Duodenal mucosa (tissue), 2 donors: ENCODE results near the gene SSX4B.
"Not testable (repeated sequence)": the region's sequence is repeated elsewhere in the genome, so short reads cannot be mapped to it uniquely, and the experiment has no call there.

Experiments used
- H3K27ac ChIP-seq: one replicate; pipeline ENCODE4 v1.7.0; 2013; ENCODE audit warnings: low read depth, low read length
- H3K27me3 ChIP-seq, 2 donors: one replicate each; pipeline ENCODE4 v1.7.0; 2013; ENCODE audit warnings: low read length in 2 of 2, control low read depth in 1 of 2; ENCODE audit not compliant: insufficient read depth in 2 of 2, control insufficient read depth in 1 of 2
- H3K36me3 ChIP-seq, 2 donors: one replicate each; pipeline ENCODE4 v1.7.0; 2013; ENCODE audit warnings: low read length in 2 of 2, control low read depth in 1 of 2; ENCODE audit not compliant: insufficient read depth in 2 of 2, control insufficient read depth in 1 of 2
- H3K4me1 ChIP-seq, 2 donors: one replicate each; pipeline ENCODE4 v1.7.0; 2013; ENCODE audit warnings: low read length in 2 of 2, control low read depth in 1 of 2; ENCODE audit not compliant: insufficient read depth in 2 of 2, control insufficient read depth in 1 of 2
- H3K4me3 ChIP-seq, 2 donors: one replicate each; pipeline ENCODE4 v1.7.0; 2013; ENCODE audit warnings: low read length in 2 of 2, low read depth in 1 of 2
- H3K9ac ChIP-seq, 2 donors: one replicate each; pipeline ENCODE4 v1.7.0; 2013; ENCODE audit warnings: low read length in 2 of 2, low read depth in 1 of 2
- H3K9me3 ChIP-seq, 2 donors: one replicate each; pipeline ENCODE4 v1.7.0; 2013; ENCODE audit warnings: low read length in 2 of 2, control low read depth in 1 of 2; ENCODE audit not compliant: control insufficient read depth in 1 of 2

The SSX4B gene, protein sequence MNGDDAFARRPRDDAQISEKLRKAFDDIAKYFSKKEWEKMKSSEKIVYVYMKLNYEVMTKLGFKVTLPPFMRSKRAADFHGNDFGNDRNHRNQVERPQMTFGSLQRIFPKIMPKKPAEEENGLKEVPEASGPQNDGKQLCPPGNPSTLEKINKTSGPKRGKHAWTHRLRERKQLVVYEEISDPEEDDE

DNA sequence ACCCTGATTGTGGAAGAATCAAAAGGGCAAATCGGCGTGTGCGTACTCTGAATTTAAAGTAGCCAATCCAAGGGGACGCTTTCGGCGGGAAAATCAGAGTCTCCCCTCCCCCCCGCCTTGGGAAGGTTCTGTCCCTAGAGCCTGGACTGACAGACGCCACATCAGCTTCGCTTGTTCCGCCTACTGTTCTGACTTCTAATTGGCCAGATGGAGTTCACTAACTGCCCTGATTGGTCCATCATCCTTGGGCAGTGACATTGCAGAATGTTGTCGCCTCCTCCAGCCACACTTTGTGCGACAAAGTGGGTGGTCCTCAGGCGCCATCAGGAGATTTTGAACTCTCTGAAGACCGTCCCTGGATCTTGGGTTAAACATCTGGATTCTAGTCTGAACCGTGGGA lies at the start of gene SSX4B:
TSS of gene SSX4B (minus strand) at position 101 of the 400 bp plus-strand sequence. CDS start 588 bp downstream, outside the sequence.
- H3K36me3 ChIP-seq, H3K27me3 ChIP-seq, H3K9ac ChIP-seq, H3K4me1 ChIP-seq, H3K27ac ChIP-seq, H3K9me3 ChIP-seq, H3K4me3 ChIP-seq: not testable (repeated sequence)

DNA sequence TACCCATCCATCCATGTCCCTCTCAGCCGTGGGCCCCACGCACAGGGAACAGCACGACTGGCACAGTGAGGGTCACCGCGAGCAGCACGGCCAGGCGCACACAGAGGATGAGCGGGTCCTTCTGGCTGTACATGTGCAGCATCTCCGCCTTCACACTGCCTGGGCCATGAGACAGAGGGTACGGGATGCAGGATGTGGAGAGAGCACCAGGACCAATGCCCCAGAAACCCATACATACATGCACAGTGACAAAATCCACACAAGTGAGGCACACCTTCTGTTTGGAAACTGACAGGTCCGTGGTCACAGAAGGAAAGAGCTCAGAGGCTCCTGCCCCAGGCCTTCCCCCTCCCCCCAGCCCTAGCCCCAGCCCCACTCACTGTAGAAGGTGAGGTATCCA lies 48.8 kb upstream of the SSX4B start:
- H3K9me3 ChIP-seq, result no peaks in the 10 kb centered on the region
- no peaks in the 10 kb centered on the region for H3K36me3 ChIP-seq
- no peak overlapping the region for H3K27ac ChIP-seq
- H3K4me1 ChIP-seq, result peaks cover 0 to 3% of the 10 kb centered on the region in 2 donors
- H3K27me3 ChIP-seq, result no peaks in the 10 kb centered on the region
- H3K9ac ChIP-seq, result no peak overlapping the region
- no peak overlapping the region for H3K4me3 ChIP-seq

DNA sequence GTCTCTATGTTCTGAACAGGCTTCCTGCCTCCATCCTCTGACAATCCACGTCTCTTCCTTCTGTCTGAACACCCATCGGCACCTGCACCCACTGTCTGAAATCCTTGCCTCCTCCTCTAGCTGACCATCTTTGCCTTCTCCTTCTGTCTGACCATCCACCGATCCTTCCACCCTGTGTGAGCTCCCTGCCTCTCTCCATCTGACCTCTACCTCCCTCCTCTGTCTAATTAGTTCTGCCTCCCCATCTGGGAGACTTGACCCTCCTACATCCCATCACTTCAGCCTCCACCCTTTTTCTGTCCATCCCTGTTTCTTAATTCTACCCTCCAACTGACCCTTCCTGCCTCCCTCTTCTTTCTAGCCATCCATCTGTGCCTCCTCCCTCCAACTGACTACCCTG lies 48.3 kb upstream of the SSX4B start:
- H3K36me3 ChIP-seq, result no peaks in the 10 kb centered on the region
- no peaks in the 10 kb centered on the region for H3K27me3 ChIP-seq

DNA sequence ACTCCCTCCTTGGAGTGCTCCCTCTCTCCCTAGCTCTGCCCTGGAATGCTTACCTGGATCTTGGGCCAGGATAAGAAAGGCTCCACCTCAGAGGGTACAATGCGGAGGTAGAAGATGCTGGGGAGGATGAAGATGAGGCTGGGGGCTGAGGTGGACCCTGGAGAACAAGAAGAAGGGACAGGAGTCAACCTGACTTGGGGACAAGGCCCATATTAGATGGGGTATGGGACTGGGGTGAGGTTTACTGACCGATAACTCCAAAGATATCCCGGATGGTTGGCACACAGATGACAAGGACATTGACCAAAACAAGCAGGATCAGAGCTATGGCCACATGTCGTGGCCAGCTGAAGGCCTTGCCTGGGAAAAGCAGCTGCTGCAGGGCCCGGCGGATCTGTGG lies 47.7 kb upstream of the SSX4B start:
- H3K27me3 ChIP-seq, result no peaks in the 10 kb centered on the region
- H3K27ac ChIP-seq, result no peak overlapping the region
- H3K9me3 ChIP-seq, result no peaks in the 10 kb centered on the region
- no peak overlapping the region for H3K4me3 ChIP-seq
- H3K36me3 ChIP-seq, result no peaks in the 10 kb centered on the region
- H3K4me1 ChIP-seq, result no peaks in the 10 kb centered on the region
- H3K9ac ChIP-seq, result no peak overlapping the region

More for the DNA sequence above, 48.3 kb upstream of the SSX4B start:
- Histone ChIP-seq H3K9ac (no peak overlapping the region), H3K9me3 (no peaks in the 10 kb centered on the region), H3K27ac (no peak overlapping the region), H3K4me3 (no peak overlapping the region), H3K4me1 (no peaks in the 10 kb centered on the region)

DNA sequence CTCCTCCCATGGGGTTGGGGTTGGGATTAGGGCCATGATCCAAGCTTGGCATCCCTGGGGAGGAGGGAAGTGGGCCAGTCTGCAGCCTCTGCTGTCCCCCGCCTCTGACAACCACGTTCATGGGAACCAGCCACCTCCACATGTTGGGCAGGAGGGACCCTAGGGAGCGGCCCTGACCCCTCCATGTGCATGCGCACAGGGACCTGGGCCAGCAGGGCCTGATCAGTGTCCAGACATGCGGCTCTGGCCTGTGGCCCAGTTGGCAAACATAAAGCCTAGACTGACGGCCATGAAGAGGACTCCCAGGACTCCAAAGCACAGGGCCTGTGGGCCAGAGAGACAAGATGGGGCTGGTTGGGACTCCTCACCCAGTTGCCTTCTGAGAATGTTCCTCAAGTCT lies 47.0 kb upstream of the SSX4B start:
- Histone ChIP-seq H3K36me3 (no peaks in the 10 kb centered on the region), H3K27me3 (no peaks in the 10 kb centered on the region)

DNA sequence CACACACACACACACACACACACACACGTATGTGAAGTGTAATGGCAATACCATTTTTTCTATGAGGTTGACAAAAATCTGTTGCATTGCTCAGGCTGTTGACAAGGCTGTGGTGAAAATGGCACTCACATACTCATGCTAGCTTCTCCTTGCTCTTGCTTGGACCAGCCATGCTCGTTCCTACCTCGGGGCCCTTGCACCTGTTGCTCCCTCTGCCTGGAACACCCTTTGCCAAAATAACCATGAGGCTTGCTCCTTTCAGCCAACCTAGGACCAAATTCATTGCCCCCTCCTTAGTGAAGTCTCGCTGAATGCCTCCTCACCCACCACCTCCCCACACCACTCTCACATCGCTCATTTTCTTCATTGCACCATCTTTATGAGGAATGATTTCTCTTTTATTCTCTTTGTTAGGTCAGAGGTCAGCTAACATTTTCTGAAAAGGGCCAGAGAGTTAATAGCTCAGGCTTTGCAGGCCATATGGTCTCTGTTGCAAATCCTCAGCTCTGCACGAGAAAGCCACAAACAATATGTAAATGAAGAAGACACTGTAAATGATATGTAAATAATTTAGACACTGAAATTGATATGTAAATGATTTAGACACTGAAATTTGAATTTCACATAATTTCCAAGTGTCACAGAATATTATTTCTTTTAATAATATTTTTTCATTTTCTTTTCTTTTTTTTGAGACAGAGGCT lies 45.0 kb upstream of the SSX4B start:
- H3K36me3 ChIP-seq, result no peaks in the 10 kb centered on the region
- H3K9me3 ChIP-seq, result no peaks in the 10 kb centered on the region
- H3K27me3 ChIP-seq, result no peaks in the 10 kb centered on the region
- no peaks in the 10 kb centered on the region for H3K4me1 ChIP-seq
- no peak overlapping the region for H3K27ac ChIP-seq
- H3K4me3 ChIP-seq, result no peak overlapping the region
- no peak overlapping the region for H3K9ac ChIP-seq

More for the DNA sequence above, 47.0 kb upstream of the SSX4B start:
- no peak overlapping the region for H3K4me3 ChIP-seq
- H3K9ac ChIP-seq, result no peak overlapping the region
- no peak overlapping the region for H3K27ac ChIP-seq
- no peaks in the 10 kb centered on the region for H3K9me3 ChIP-seq
- no peaks in the 10 kb centered on the region for H3K4me1 ChIP-seq

DNA sequence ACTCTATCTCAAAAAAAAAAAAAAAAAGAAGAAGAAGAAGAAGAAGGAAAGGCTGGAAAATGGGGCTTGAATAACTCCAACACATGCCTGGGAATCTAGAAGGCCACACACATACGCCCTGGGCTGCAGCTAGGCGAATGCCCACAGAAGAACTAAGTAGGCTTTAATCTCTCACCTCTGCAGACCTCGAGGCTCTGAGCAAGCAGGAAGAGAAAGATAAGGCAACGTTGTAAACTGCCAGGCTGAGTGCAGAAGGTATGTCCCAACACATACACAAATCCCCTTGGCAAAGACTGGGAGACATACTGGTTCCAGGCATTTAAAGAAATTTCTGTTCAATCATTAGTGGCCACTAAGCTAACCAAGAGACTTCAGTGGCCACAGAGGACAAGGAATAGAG lies 39.9 kb upstream of the SSX4B start:
- H3K27me3 ChIP-seq, result no peaks in the 10 kb centered on the region
- H3K27ac ChIP-seq, result no peak overlapping the region
- no peaks in the 10 kb centered on the region for H3K36me3 ChIP-seq
- H3K9me3 ChIP-seq, result no peaks in the 10 kb centered on the region
- H3K4me1 ChIP-seq, result no peaks in the 10 kb centered on the region
- H3K4me3 ChIP-seq, result no peak overlapping the region
- H3K9ac ChIP-seq, result no peak overlapping the region

DNA sequence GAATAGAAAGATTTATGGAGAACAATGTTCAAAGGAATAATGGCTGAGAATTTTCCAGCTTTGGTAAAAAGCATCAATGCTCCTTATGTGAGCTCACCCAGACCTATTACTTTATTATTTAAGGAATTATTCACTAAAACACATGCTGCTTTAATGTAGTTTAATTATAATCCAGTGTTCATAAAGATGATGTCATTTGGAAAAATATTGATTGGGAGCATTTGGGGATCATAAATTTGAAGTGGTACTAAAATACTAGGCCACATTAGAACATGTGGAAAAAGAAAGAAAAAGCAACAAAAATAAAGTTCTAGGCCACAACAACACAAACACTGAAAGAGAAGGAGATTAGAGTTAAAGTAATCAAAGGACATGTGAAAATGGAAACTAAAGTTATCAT lies 38.3 kb upstream of the SSX4B start:
- H3K4me3 ChIP-seq, result no peak overlapping the region
- no peak overlapping the region for H3K27ac ChIP-seq
- H3K9ac ChIP-seq, result no peak overlapping the region
- H3K27me3 ChIP-seq, result no peaks in the 10 kb centered on the region
- H3K9me3 ChIP-seq, result no peaks in the 10 kb centered on the region
- no peaks in the 10 kb centered on the region for H3K4me1 ChIP-seq
- no peaks in the 10 kb centered on the region for H3K36me3 ChIP-seq

DNA sequence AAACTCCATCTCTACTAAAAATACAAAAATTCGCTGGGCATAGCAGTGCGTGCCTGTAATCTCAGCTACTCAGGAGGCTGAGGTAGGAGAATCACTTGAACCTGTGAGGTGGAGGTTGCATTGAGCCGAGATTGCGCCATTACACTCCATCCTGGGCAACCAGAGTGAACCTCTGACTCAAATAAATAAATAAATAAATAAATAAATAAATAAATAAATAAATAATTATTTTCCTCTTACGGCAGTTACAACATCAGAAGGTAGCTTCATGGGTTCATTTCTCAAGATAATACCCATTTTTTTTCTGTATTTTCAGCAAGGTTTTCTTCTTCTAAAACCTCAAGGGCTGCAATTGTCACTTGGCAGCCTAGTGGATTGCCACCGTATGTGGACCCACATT lies 35.4 kb upstream of the SSX4B start:
- not testable (repeated sequence) for H3K36me3 ChIP-seq, H3K4me3 ChIP-seq, H3K9me3 ChIP-seq, H3K9ac ChIP-seq, H3K27ac ChIP-seq, H3K4me1 ChIP-seq, H3K27me3 ChIP-seq

DNA sequence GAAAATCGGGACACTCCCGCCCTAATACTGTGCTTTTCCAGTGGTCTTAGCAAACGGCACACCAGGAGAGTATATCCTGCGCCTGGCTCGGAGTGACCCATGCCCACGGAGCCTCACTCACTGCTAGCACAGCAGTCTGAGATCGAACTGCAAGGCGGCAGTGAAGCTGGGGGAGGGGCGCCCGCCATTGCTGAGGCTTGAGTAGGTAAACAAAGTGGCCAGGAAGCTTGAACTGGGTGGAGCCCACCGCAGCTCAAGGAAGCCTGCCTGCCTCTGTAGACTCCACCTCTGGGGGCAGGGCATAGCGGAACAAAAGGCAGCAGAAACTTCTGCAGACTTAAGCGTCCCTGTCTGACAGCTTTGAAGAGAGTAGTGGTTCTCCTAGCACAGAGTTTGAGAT lies 22.0 kb upstream of the SSX4B start:
- H3K4me3 ChIP-seq, H3K27me3 ChIP-seq, H3K4me1 ChIP-seq, H3K9ac ChIP-seq, H3K36me3 ChIP-seq, H3K9me3 ChIP-seq, H3K27ac ChIP-seq: not testable (repeated sequence)
